H1 (cell line): Measurements from ENCODE around the gene SQOR. TPM values are rescaled to one million over a fixed set of nuclear protein-coding genes. Genes with fewer than 3 reads are reported as not detected.

Source experiments
- ASH2L ChIP-seq: fragments of 200-600, 300-600 bp; sonication (generic); IDR thresholded peaks from one replicate; pipeline ENCODE4 v1.7.1; 2017; ENCODE audit warnings: low read length
- CTBP2 ChIP-seq: IDR thresholded peaks from 2 replicates; pipeline ENCODE4 v1.7.0; 2011; ENCODE audit warnings: borderline replicate concordance, mild to moderate bottlenecking, moderate library complexity, mixed read lengths, low read length; ENCODE audit not compliant: insufficient read depth, insufficient read length
- SAP30 ChIP-seq: fragments of 300-600 bp; sonication (generic); IDR thresholded peaks from 2 replicates; pipeline ENCODE4 v1.7.1; 2012; ENCODE audit warnings: low read length, moderate library complexity, mild to moderate bottlenecking, inconsistent platforms; ENCODE audit not compliant: insufficient read depth, insufficient replicate concordance
- SIX5 ChIP-seq: IDR thresholded peaks from 2 replicates; pipeline ENCODE4 v1.6.1; 2011; ENCODE audit warnings: mild to moderate bottlenecking, low read depth, low read length
- SP2 ChIP-seq: IDR thresholded peaks from 2 replicates; pipeline ENCODE4 v1.6.1; 2012; ENCODE audit warnings: mild to moderate bottlenecking, low read length, inconsistent platforms
- TEAD4 ChIP-seq: IDR thresholded peaks from 2 replicates; pipeline ENCODE4 v1.6.1; 2012; ENCODE audit warnings: low read depth, low read length, inconsistent platforms, mixed read lengths
- polyA plus RNA-seq, 7 experiments: library from polyadenylated mRNA; depleted of rRNA in 3 of 7; stranded (reverse) in 5 of 7; unstranded in 2 of 7; fragments of >200 nt in 5 of 7; fragments of 200-250 nt in 2 of 7; gene quantifications; 1 replicate in 5 of 7; 2 replicates in 1 of 7; 4 replicates in 1 of 7; pipeline versions ENCODE4 v1.2.1 to v1.2.3, GENCODE V29; 2011 to 2013; ENCODE audit warnings: missing spikeins in 2 of 7, mixed read lengths in 2 of 7
- total RNA-seq: library from RNA; stranded (reverse); fragmentation: NEBNext Ultra II Directional; extraction: Animal tissue kit (Norgen Biotek cat#: 25700); gene quantifications from 2 replicates; pipeline ENCODE4 v1.2.1, GENCODE V29; 2021
- TF ChIP-seq, protein P1 (sequence below): fragments of 300-600 bp; sonication (generic); IDR thresholded peaks from 2 replicates; pipeline ENCODE4 v1.7.1; 2012; ENCODE audit warnings: low read length, moderate library complexity, mild to moderate bottlenecking, inconsistent platforms; ENCODE audit not compliant: insufficient replicate concordance

Gene SQOR
- total and polyA plus RNA-seq, 2 of the 8 experiments (the other 6 are each of a cell fraction or from before 2014, with no cell fraction given) = 0.20 to 0.22 TPM

DNA sequence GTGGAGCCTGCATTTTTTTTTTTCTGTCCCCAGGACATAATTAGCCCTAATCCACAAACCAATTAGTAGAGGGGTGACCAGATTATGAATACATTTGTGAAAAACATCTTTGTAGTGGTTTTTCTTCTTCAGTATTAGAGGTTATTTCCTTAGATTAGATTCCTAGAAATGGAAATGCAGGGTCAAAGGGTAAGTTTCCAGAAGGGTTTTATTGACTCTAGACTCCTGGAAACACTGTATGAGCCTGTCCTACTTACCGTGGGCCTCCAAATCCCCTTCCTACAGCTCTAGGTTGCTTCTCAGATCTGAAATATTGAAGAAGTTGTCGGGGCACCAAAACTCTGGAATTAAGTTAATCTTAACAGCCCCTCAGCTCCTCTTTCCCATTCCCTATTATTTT lies 22.4 kb downstream of the SQOR start (continued):
- TF ChIP-seq, protein P1, sequence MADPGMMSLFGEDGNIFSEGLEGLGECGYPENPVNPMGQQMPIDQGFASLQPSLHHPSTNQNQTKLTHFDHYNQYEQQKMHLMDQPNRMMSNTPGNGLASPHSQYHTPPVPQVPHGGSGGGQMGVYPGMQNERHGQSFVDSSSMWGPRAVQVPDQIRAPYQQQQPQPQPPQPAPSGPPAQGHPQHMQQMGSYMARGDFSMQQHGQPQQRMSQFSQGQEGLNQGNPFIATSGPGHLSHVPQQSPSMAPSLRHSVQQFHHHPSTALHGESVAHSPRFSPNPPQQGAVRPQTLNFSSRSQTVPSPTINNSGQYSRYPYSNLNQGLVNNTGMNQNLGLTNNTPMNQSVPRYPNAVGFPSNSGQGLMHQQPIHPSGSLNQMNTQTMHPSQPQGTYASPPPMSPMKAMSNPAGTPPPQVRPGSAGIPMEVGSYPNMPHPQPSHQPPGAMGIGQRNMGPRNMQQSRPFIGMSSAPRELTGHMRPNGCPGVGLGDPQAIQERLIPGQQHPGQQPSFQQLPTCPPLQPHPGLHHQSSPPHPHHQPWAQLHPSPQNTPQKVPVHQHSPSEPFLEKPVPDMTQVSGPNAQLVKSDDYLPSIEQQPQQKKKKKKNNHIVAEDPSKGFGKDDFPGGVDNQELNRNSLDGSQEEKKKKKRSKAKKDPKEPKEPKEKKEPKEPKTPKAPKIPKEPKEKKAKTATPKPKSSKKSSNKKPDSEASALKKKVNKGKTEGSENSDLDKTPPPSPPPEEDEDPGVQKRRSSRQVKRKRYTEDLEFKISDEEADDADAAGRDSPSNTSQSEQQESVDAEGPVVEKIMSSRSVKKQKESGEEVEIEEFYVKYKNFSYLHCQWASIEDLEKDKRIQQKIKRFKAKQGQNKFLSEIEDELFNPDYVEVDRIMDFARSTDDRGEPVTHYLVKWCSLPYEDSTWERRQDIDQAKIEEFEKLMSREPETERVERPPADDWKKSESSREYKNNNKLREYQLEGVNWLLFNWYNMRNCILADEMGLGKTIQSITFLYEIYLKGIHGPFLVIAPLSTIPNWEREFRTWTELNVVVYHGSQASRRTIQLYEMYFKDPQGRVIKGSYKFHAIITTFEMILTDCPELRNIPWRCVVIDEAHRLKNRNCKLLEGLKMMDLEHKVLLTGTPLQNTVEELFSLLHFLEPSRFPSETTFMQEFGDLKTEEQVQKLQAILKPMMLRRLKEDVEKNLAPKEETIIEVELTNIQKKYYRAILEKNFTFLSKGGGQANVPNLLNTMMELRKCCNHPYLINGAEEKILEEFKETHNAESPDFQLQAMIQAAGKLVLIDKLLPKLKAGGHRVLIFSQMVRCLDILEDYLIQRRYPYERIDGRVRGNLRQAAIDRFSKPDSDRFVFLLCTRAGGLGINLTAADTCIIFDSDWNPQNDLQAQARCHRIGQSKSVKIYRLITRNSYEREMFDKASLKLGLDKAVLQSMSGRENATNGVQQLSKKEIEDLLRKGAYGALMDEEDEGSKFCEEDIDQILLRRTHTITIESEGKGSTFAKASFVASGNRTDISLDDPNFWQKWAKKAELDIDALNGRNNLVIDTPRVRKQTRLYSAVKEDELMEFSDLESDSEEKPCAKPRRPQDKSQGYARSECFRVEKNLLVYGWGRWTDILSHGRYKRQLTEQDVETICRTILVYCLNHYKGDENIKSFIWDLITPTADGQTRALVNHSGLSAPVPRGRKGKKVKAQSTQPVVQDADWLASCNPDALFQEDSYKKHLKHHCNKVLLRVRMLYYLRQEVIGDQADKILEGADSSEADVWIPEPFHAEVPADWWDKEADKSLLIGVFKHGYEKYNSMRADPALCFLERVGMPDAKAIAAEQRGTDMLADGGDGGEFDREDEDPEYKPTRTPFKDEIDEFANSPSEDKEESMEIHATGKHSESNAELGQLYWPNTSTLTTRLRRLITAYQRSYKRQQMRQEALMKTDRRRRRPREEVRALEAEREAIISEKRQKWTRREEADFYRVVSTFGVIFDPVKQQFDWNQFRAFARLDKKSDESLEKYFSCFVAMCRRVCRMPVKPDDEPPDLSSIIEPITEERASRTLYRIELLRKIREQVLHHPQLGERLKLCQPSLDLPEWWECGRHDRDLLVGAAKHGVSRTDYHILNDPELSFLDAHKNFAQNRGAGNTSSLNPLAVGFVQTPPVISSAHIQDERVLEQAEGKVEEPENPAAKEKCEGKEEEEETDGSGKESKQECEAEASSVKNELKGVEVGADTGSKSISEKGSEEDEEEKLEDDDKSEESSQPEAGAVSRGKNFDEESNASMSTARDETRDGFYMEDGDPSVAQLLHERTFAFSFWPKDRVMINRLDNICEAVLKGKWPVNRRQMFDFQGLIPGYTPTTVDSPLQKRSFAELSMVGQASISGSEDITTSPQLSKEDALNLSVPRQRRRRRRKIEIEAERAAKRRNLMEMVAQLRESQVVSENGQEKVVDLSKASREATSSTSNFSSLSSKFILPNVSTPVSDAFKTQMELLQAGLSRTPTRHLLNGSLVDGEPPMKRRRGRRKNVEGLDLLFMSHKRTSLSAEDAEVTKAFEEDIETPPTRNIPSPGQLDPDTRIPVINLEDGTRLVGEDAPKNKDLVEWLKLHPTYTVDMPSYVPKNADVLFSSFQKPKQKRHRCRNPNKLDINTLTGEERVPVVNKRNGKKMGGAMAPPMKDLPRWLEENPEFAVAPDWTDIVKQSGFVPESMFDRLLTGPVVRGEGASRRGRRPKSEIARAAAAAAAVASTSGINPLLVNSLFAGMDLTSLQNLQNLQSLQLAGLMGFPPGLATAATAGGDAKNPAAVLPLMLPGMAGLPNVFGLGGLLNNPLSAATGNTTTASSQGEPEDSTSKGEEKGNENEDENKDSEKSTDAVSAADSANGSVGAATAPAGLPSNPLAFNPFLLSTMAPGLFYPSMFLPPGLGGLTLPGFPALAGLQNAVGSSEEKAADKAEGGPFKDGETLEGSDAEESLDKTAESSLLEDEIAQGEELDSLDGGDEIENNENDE = no peak
- TF ChIP-seq CTBP2 = no peak
- TF ChIP-seq SP2 = no peak
- TF ChIP-seq TEAD4 = no peak
- TF ChIP-seq SIX5 = no peak
- no peak for TF ChIP-seq SAP30
- TF ChIP-seq ASH2L = no peak
- TF ChIP-seq, all 59 proteins: peak for 0
